HG03520 (cell line): ENCODE results near the gene TSC1.

Experiments
- ATAC-seq: cut with Tn5 transposase; IDR thresholded peaks from one replicate; pipeline ENCODE4 v1.9.1; 2021; ENCODE audit warnings: mild to moderate bottlenecking, moderate library complexity; ENCODE audit not compliant: unreplicated experiment

TSC1 gene

GRCh38 chr9:132894862-132895835, 49.3 kb downstream of the TSC1 start:
- ATAC-seq, result no peak

- no peak for ATAC-seq
Measured at GRCh38 chr9:132894346-132894745, 50.1 kb downstream of the TSC1 start.

- ATAC-seq, result no peak
Measured at GRCh38 chr9:132892400-132892799, 52.0 kb downstream of the TSC1 start.

- ATAC-seq, result no peak
Measured at GRCh38 chr9:132888151-132888550, 56.3 kb downstream of the TSC1 start.

DNA sequence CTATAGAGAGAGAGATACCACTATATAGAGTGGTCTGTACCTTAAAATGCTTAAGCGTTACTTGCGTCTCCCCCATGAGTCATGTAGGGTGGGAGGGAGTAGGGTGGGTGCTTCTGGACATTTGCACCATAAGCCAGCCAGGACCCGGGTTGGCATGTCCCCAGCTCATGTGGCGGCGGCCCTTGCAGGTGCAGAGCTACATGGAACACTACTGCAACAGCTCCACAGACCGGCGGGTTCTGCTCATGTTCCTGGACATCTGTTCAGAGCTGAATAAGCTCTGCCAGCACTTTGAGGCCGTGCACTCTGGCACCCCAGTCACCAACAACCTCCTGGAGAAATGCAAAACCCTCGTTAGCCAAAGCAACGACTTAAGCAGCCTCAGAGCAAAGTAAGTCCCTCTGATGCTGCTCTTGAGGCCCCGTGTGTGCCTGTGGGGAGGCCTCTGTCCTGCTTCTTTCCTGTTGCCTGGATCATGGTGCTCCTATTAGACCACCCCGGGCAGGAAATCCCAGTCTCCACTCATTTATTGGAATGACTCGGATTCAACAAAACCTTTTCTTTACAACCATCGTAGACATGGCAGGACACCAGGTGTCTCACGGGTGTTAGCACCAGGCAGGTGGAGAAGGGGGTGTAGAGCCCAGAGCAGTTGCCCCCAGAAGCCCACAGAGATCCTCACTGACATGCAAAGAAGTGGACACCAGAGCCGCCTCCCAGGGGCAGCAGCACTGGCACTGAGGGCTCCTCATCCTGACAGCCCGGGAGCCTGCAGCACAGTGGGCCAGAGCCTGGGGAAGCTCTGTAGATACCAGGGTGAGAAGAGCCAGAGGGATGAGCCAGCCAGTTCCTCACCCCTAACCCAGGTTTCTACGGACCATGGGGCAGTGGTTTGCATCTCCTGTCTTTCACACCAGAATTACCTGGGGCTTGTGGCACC, 57.0 kb downstream of the TSC1 start:
- ATAC-seq, result no peak

GRCh38 chr9:132886334-132886725, 58.1 kb downstream of the TSC1 start:
- no peak for ATAC-seq

DNA sequence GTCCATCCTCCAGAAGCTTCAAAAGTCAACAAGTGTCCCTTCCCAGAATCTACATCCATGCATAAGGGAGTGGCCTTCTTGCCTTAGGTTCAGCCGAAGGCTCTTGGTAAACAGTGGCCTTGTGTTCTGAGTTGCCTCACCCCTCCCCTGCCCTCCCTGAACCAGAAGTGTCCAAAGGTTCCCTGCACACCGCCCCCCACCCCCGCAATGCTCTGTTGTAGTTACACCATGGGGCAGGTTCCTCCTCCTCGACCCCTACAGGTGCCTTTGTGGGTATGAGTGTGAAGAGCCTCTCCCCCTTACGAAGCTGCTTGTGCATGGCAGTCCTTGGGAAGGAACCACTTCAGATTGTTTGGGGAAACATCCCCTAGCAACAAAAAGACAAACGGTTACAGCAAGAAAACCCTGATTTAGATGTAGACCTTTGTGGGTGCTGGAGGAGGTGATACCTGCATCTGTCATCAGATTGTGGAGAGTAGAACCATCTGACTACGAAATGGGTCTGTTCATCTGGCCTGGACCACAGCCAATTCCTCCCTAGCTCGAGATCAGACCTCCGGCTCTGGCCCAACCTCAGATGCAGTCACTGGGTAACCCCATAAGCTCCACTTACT, 58.6 kb downstream of the TSC1 start:
- ATAC-seq, result no peak

DNA sequence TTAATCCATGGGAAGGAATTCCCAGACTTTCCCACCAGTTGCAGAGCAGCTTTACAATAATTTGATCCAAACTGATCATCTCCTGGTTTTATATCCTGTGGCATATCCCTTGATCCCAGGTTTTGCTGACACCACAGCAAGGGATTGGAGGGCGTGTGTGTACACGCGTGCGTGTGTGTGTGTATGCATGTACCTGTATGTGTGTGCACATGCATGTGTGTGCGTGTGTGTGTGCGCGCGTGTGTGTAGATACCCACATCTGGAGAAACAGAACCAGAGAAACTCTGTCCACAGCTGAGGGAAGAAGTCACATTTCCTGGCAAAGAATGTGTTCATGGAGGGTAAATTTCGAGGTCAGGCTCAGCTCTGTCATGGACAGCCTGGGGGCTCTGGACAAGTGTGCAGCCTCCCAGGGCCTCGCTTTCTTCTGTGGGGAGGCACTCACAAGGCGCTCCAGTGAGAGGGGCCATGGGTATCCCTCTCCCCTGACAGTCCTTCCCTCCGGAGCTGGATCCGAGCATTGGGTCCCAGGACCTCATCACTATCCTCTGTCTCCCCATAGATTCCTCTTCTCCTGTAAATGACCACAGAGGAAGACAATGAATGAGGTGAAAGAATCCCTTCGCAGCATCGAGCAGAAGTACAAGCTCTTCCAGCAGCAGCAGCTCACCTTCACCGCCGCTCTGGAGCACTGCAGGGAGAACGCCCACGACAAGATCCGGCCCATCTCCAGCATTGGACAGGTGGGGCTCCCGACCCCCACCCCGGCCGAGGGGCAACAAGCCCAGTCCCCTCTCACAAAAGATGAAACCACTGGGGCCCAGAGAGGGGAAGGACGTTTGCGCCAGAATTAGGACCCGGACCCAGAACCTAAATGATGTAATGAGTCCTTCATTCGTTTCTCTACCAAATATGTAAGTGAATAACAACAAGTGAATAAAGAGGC, 60.8 kb downstream of the TSC1 start:
- no peak for ATAC-seq

- ATAC-seq, result no peak
Measured at GRCh38 chr9:132882616-132883015, 61.8 kb downstream of the TSC1 start.

DNA sequence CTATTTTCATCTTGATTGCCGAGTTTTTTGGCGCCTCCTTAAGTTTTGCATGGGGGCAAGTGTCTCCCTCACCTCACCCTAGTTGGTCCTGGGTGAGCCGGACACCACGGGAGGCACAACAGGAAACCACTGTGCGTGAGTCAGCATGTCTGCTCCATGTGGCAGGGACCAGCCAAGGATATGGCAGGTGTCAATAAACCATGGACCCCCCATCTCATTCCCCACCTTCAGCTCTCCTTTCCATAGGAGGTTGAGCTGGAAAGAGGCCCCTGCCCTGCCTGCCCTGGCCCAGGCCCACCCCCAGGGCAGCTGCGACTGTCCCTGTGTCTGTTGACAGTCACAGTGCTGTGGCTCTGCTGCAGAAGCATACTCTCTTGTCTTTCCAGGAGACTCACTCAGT, 62.6 kb downstream of the TSC1 start:
- ATAC-seq, result no peak

DNA sequence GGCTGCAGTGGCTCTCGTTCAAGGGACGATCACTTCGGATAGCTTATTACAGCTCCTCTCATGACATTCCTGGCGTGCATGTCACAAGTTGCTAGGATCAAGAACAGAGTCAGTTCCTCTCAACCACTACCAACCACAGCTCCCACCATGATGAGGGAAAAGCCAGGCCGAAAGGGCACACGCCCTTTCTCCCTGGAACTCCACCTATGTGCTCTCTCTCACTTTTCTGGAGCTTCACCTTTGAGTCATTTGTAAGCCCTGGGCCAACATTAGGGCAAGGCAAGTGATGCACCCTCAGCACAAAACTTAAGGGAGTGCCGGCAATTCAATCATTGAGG, 64.1 kb downstream of the TSC1 start:
- ATAC-seq, result no peak

GRCh38 chr9:132879457-132880323, 64.7 kb downstream of the TSC1 start:
- no peak for ATAC-seq

- ATAC-seq, result no peak
Measured at GRCh38 chr9:132878695-132879456, 65.5 kb downstream of the TSC1 start, which contains the start of gene SPACA9. Gene SPACA9, plus strand, starts transcription at chr9:132878898. Its CDS starts 5,050 bp downstream, at chr9:132883948.

- ATAC-seq, result peak; percentile 53
Measured at GRCh38 chr9:132877824-132878694, 66.4 kb downstream of the TSC1 start, which contains the start of gene AK8. Gene AK8, minus strand, starts transcription at chr9:132878284. Its CDS starts 29 bp downstream, at chr9:132878255.

- ATAC-seq, result no peak
Measured at GRCh38 chr9:132877458-132877823, 67.0 kb downstream of the TSC1 start.

- no peak for ATAC-seq
Measured at GRCh38 chr9:132876849-132877248, 67.6 kb downstream of the TSC1 start.

DNA sequence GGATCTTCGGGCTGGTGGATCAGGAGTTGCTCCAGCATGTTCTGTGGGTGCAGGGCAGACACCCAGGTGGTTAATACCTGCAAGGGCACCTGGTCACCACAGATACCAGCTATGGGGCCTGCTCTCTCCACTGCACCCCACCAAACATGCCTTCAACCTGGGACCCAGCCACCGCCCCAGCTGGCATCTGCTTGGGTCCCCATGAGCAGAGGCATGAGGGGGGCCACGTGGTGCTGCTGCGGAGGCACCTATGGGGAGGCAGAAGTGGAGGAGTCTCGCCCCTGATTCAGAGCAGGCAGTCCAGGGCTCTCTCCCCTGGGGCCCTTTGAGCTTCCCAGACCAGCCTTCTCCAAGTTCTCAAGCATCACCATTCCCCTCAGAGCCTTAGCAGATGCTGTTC, 69.3 kb downstream of the TSC1 start:
- ATAC-seq, result no peak
